Measurements from ENCODE around the gene TRPV6.

- TF ChIP-seq POLR2A (IDR thresholded peaks at IDR 0.05; ENCODE audit: low read depth, low read length) (no peak), TAF1 (IDR thresholded peaks at IDR 0.05; ENCODE audit: borderline replicate concordance, low read depth, low read length) (no peak)
Measured at GRCh38 chr7:142868986-142869415, 16.5 kb downstream of the TRPV6 start.

Data from GM12892 (cell line).